HepG2 (cell line): Measurements from ENCODE around the gene THY1. TPM values are rescaled to one million over a fixed set of nuclear protein-coding genes. Genes with fewer than 3 reads are reported as not detected.
A peak's percentile ranks its signal among the peaks of the same experiment; 100 is the strongest.

Experiments used
- ATAC-seq: fragments of 200-7000 bp; cut with Tn5 transposase; 3 replicates; pipeline ENCODE4 v1.9.1; 2020; ENCODE audit warnings: mild to moderate bottlenecking, moderate library complexity
- BruUV-seq: library from RNA; stranded (reverse); fragments of 400-500 nt; replicated peaks from 2 replicates; lab custom pipeline; 2021; lab: Mats Ljungman, UMichigan
- CTCF ChIA-PET: fragments of 300-600 bp; formaldehyde crosslinking; extraction: SDS; loops from one replicate; lab custom pipeline; 2021; ENCODE audit warnings: low total read pairs, inconsistent platforms, low intra/inter-chr PET ratio; lab: Yijun Ruan, JAX
- POLR2A ChIA-PET: fragments of 350-600 bp; sonication (Branson Sonifier 250); formaldehyde crosslinking; loops from one replicate; lab custom pipeline; 2020; ENCODE audit warnings: antibody characterized with exemption, inconsistent platforms; lab: Yijun Ruan, JAX
- DNase-seq: peaks from one replicate; pipeline ENCODE4 v3.0.0-alpha.2; 2015; ENCODE audit warnings: low spot score
- FAIRE-seq: peaks from 3 replicates; lab custom pipeline; 2011; peaks lifted over from hg19 to GRCh38; lab: Jason Lieb, UNC
- H2AFZ ChIP-seq: one replicate; pipeline ENCODE4 v1.6.1; 2011; ENCODE audit warnings: low read length, inconsistent platforms
- H3K27ac ChIP-seq: fragments of 300-600 bp; 3 replicates; pipeline ENCODE4 v1.8.0; 2011; ENCODE audit warnings: mixed run types, mild to moderate bottlenecking, mixed read lengths, low read length, inconsistent platforms; ENCODE audit not compliant: insufficient read depth; ENCODE audit errors: extremely low read length
- H3K27me3 ChIP-seq, 2 experiments: fragments of 200-600 bp in 1 of 2; 2 replicates in 1 of 2; 3 replicates in 1 of 2; pipeline versions ENCODE4 v1.6.0 to v1.8.0; 2011; ENCODE audit warnings: low read length in 2 of 2, mild to moderate bottlenecking in 2 of 2, moderate library complexity in 2 of 2, inconsistent platforms in 1 of 2; ENCODE audit not compliant: insufficient read depth in 2 of 2, control insufficient read depth in 1 of 2
- H3K36me3 ChIP-seq, 2 experiments: fragments of 200-600 bp in 1 of 2; replicated peaks in 1 of 2; 2 replicates in 1 of 2; 3 replicates in 1 of 2; pipeline versions ENCODE4 v1.5.1 to v1.8.0; 2011; ENCODE audit warnings: low read length in 2 of 2, inconsistent platforms in 1 of 2; ENCODE audit not compliant: insufficient read depth in 2 of 2, control insufficient read depth in 1 of 2
- H3K4me1 ChIP-seq: 2 replicates; pipeline ENCODE4 v1.5.1; 2012; ENCODE audit warnings: low read length, inconsistent platforms; ENCODE audit not compliant: insufficient read depth
- H3K4me2 ChIP-seq: 2 replicates; pipeline ENCODE4 v1.6.0; 2011; ENCODE audit warnings: low read depth, low read length, inconsistent platforms
- H3K4me3 ChIP-seq, 3 experiments: fragments of 200-600 bp in 1 of 3; sonication (generic), shearing (Covaris generic) in 1 of 3; replicated peaks in 1 of 3; 2 replicates each; pipeline ENCODE4 v1.5.1; 2011 to 2016; ENCODE audit warnings: low read length in 3 of 3, inconsistent platforms in 2 of 3, low read depth in 2 of 3, mild to moderate bottlenecking in 2 of 3, control low read depth in 1 of 3, mixed read lengths in 1 of 3; ENCODE audit not compliant: insufficient read depth in 1 of 3
- H3K79me2 ChIP-seq: one replicate; pipeline ENCODE4 v1.6.1; 2011; ENCODE audit warnings: low read length, inconsistent platforms; ENCODE audit not compliant: insufficient read depth
- H3K9ac ChIP-seq: 2 replicates; pipeline ENCODE4 v1.6.0; 2011; ENCODE audit warnings: mild to moderate bottlenecking, low read depth, low read length, inconsistent platforms; ENCODE audit not compliant: insufficient read depth
- H3K9me3 ChIP-seq: 2 replicates; pipeline ENCODE4 v1.5.1; 2012; ENCODE audit warnings: mild to moderate bottlenecking, low read length
- H4K20me1 ChIP-seq: 2 replicates; pipeline ENCODE4 v1.6.0; 2011; ENCODE audit warnings: inconsistent platforms, mild to moderate bottlenecking, low read length, moderate library complexity; ENCODE audit not compliant: insufficient read depth
- AHR ChIP-seq: IDR thresholded peaks from 2 replicates; pipeline ENCODE4 v1.6.1; 2018; ENCODE audit warnings: missing genetic modification reagents, missing compliant biosample characterization
- ARHGAP35 ChIP-seq: sonication (generic); formaldehyde crosslinking; IDR thresholded peaks from 2 replicates; pipeline ENCODE4 v1.9.0; 2022; ENCODE audit warnings: mild to moderate bottlenecking, inconsistent platforms, moderate library complexity, missing genetic modification reagents, borderline replicate concordance
- EHMT2 ChIP-seq: fragments of 200-600 bp; sonication (generic); IDR thresholded peaks from 2 replicates; pipeline ENCODE4 v1.7.0; 2017; ENCODE audit warnings: antibody characterized with exemption, low read depth, low read length, borderline replicate concordance
- GZF1 ChIP-seq: sonication (generic); formaldehyde crosslinking; IDR thresholded peaks from 2 replicates; pipeline ENCODE4 v1.5.1; 2020; ENCODE audit warnings: mild to moderate bottlenecking, missing genetic modification reagents
- JUNB ChIP-seq: sonication (generic); formaldehyde crosslinking; IDR thresholded peaks from 2 replicates; pipeline ENCODE4 v1.8.0; 2022; ENCODE audit warnings: missing genetic modification reagents, mild to moderate bottlenecking, borderline replicate concordance
- KAT7 ChIP-seq: IDR thresholded peaks from 2 replicates; pipeline ENCODE4 v1.6.1; 2018; ENCODE audit warnings: borderline replicate concordance, missing compliant biosample characterization
- MAFF ChIP-seq: IDR thresholded peaks from 2 replicates; pipeline ENCODE4 v1.6.1; 2011; ENCODE audit warnings: low read depth, low read length, improper control_type of control experiment
- MAFK ChIP-seq, 2 experiments: IDR thresholded peaks in 1 of 2; conservative IDR thresholded peaks in 1 of 2; 2 replicates each; pipeline ENCODE4 v1.6.1; 2011; ENCODE audit warnings: improper control_type of control experiment in 2 of 2, low read length in 2 of 2
- NR2C2 ChIP-seq: sonication (generic); formaldehyde crosslinking; IDR thresholded peaks from 2 replicates; pipeline ENCODE4 v1.4.0; 2020; ENCODE audit warnings: missing genetic modification reagents, mild to moderate bottlenecking, moderate library complexity, borderline replicate concordance
- NR2F6 ChIP-seq, 2 experiments: IDR thresholded peaks; 2 replicates each; pipeline ENCODE4 v1.6.1; 2016; ENCODE audit warnings: antibody characterized with exemption in 1 of 2, mild to moderate bottlenecking in 1 of 2
- PAX8 ChIP-seq: sonication (generic); formaldehyde crosslinking; IDR thresholded peaks from 2 replicates; pipeline ENCODE4 v1.8.0; 2022; ENCODE audit warnings: mild to moderate bottlenecking, missing genetic modification reagents, borderline replicate concordance
- SSRP1 ChIP-seq: IDR thresholded peaks from 2 replicates; pipeline ENCODE4 v1.6.1; 2016; ENCODE audit warnings: control low read depth
- ZNF142 ChIP-seq: sonication (generic); formaldehyde crosslinking; IDR thresholded peaks from 2 replicates; pipeline ENCODE4 v1.4.0; 2020; ENCODE audit warnings: missing genetic modification reagents
- ZNF24 ChIP-seq: fragments of 450-650 bp; IDR thresholded peaks from 2 replicates; pipeline ENCODE4 v1.6.1; 2017; ENCODE audit warnings: antibody characterized with exemption, mild to moderate bottlenecking
- ZNF782 ChIP-seq: sonication (generic); formaldehyde crosslinking; IDR thresholded peaks from 2 replicates; pipeline ENCODE4 v1.4.0; 2020; ENCODE audit warnings: missing genetic modification reagents, mild to moderate bottlenecking, borderline replicate concordance
- WGBS: methylation state at CpG from one replicate; pipeline ENCODE4 v1.1.6; 2017; ENCODE audit warnings: low lambda C conversion rate; 5-methylcytosine and 5-hydroxymethylcytosine counted together
- in situ Hi-C: cut with HindIII; loops from 2 replicates; pipeline ENCODE4 v1.10.0; 2017; ENCODE audit warnings: low pct_unique_long_range_greater_than_20kb; ENCODE audit not compliant: extremely low pct_ligation_motif_present
- intact Hi-C: fragments of 100-400 bp; cut with micrococcal nuclease; formaldehyde crosslinking; loops from one replicate; pipeline ENCODE4 v1.10.0; 2022; ENCODE audit not compliant: unreplicated experiment
- polyA plus RNA-seq, 8 experiments: library from polyadenylated mRNA; depleted of rRNA in 3 of 8; stranded (reverse) in 7 of 8; unstranded in 1 of 8; fragments of >200 nt; fragmentation: Illumina TruSeq in 4 of 8; extraction: Trizol in 4 of 8; gene quantifications; 2 replicates each; pipeline versions ENCODE4 v1.2.1 to v1.2.3, GENCODE V29; 2011 to 2016; ENCODE audit warnings: low read depth in 4 of 8, missing spikeins in 1 of 8, mixed read lengths in 1 of 8; ENCODE audit not compliant: insufficient read depth in 1 of 8
- total RNA-seq, 5 experiments: library from RNA; depleted of rRNA; stranded (reverse); fragments of >200 nt; fragmentation: Illumina TruSeq; extraction: Trizol; gene quantifications; 2 replicates each; pipeline ENCODE4 v1.2.3, GENCODE V29; 2016; ENCODE audit warnings: low read depth in 1 of 5

THY1 gene
- total and polyA plus RNA-seq, 2 of the 13 experiments (the other 11 are each of a cell fraction or from before 2014, with no cell fraction given): not detected

GRCh38 chr11:119414734-119415133, 8.2 kb downstream of the THY1 start:
- in situ Hi-C loops: no loop called here
- FAIRE-seq: no peak
- intact Hi-C loops: no loop called here
- no peak for DNase-seq
- no peaks in the 10 kb centered on the region for H3K4me1 ChIP-seq
- H3K27ac ChIP-seq: no peak overlapping the region
- no peaks in the 10 kb centered on the region for H3K27me3 ChIP-seq
- H3K9me3 ChIP-seq: no peaks in the 10 kb centered on the region
- H3K9ac ChIP-seq: no peak overlapping the region
- no TSS peak for BruUV-seq
- H4K20me1 ChIP-seq: no peaks in the 10 kb centered on the region
- ATAC-seq: no peak
- H3K4me2 ChIP-seq: no peak overlapping the region
- ChIA-PET CTCF (no interaction called here), POLR2A (no interaction called here)
- TF ChIP-seq MAFK (conservative IDR thresholded peaks at IDR 0.05 in 1 of 2, IDR thresholded peaks at IDR 0.05 in 1 of 2; ENCODE audit: low read length in 2 of 2): peak; percentile 69 to 77
- peak; percentile 76 for TF ChIP-seq MAFF
- TF ChIP-seq AHR (CRISPR knock-in tag): no peak
- TF ChIP-seq ZNF24: no peak
- no peak overlapping the region for H2AFZ ChIP-seq
- no peaks in the 10 kb centered on the region for H3K36me3 ChIP-seq
- H3K4me3 ChIP-seq: no peak overlapping the region
- H3K79me2 ChIP-seq: no peaks in the 10 kb centered on the region

GRCh38 chr11:119414321-119414720, 8.7 kb downstream of the THY1 start:
- no peaks in the 10 kb centered on the region for H3K79me2 ChIP-seq
- no peak overlapping the region for H3K9ac ChIP-seq
- H3K4me1 ChIP-seq: no peaks in the 10 kb centered on the region
- no peaks in the 10 kb centered on the region for H3K27me3 ChIP-seq
- H3K36me3 ChIP-seq: no peaks in the 10 kb centered on the region
- BruUV-seq: no TSS peak
- H3K4me3 ChIP-seq: no peak overlapping the region
- POLR2A ChIA-PET: no interaction called here
- H4K20me1 ChIP-seq: no peaks in the 10 kb centered on the region
- in situ Hi-C loops (no loop called here), intact Hi-C loops (no loop called here)
- H3K27ac ChIP-seq: no peak overlapping the region
- no peak overlapping the region for H3K4me2 ChIP-seq
- H2AFZ ChIP-seq: no peak overlapping the region
- no peaks in the 10 kb centered on the region for H3K9me3 ChIP-seq
- WGBS: 68% methylated on average over 2 of the region's 2 CpGs
- CTCF ChIA-PET: no interaction called here
- FAIRE-seq (no peak), ATAC-seq (no peak), DNase-seq (no peak)
- TF ChIP-seq NR2F6 (IDR thresholded peaks at IDR 0.05) (no peak), NR2F6 (CRISPR knock-in tag; IDR thresholded peaks at IDR 0.05) (no peak), ZNF782 (CRISPR knock-in tag) (no peak), NR2C2 (CRISPR knock-in tag) (no peak), SSRP1 (CRISPR knock-in tag) (no peak), GZF1 (CRISPR knock-in tag) (no peak), ARHGAP35 (CRISPR knock-in tag) (no peak), JUNB (CRISPR knock-in tag) (no peak), PAX8 (CRISPR knock-in tag) (no peak), ZNF142 (CRISPR knock-in tag) (no peak), KAT7 (CRISPR knock-in tag) (no peak), EHMT2 (no peak)
